Mesenchymal stem cell (in vitro differentiated cells and primary cell): ENCODE results near the gene RS1.

Experiments used
- DNase-seq: peaks from one replicate; pipeline ENCODE4 v3.0.0-alpha.2; 2013
- H2AFZ ChIP-seq: one replicate; pipeline ENCODE4 v1.6.1; 2013; ENCODE audit warnings: low read depth, mild to moderate bottlenecking, control low read depth, inconsistent platforms, low read length, moderate library complexity
- H2AK5ac ChIP-seq: 2 replicates; pipeline ENCODE4 v1.6.1; 2013; ENCODE audit warnings: low read length, moderate library complexity, mild to moderate bottlenecking, inconsistent platforms; ENCODE audit not compliant: severe bottlenecking
- H2BK120ac ChIP-seq: one replicate; pipeline ENCODE4 v1.6.1; 2013; ENCODE audit warnings: low read depth, mild to moderate bottlenecking, inconsistent platforms, low read length, moderate library complexity
- H2BK12ac ChIP-seq, 2 experiments: one replicate each; pipeline ENCODE4 v1.6.1; 2013; ENCODE audit warnings: inconsistent platforms in 2 of 2, low read length in 2 of 2, mild to moderate bottlenecking in 2 of 2, moderate library complexity in 2 of 2, control low read depth in 1 of 2
- H2BK15ac ChIP-seq: one replicate; pipeline ENCODE4 v1.6.1; 2013; ENCODE audit warnings: mild to moderate bottlenecking, low read depth, inconsistent platforms; ENCODE audit not compliant: poor library complexity, severe bottlenecking
- H2BK5ac ChIP-seq: 2 replicates; pipeline ENCODE4 v1.6.1; 2013; ENCODE audit warnings: low read depth, mild to moderate bottlenecking, low read length, control low read depth, inconsistent platforms; ENCODE audit not compliant: poor library complexity, severe bottlenecking
- H3K14ac ChIP-seq, 2 experiments: one replicate each; pipeline ENCODE4 v1.6.1; 2013; ENCODE audit warnings: inconsistent platforms in 2 of 2, low read length in 2 of 2, control low read depth in 1 of 2, mild to moderate bottlenecking in 1 of 2, moderate library complexity in 1 of 2
- H3K18ac ChIP-seq, 2 experiments: one replicate each; pipeline ENCODE4 v1.6.1; 2013; ENCODE audit warnings: inconsistent platforms in 2 of 2, low read length in 2 of 2, control low read depth in 1 of 2, low read depth in 1 of 2, mild to moderate bottlenecking in 1 of 2
- H3K23ac ChIP-seq, 2 experiments: one replicate each; pipeline ENCODE4 v1.6.1; 2013; ENCODE audit warnings: inconsistent platforms in 2 of 2, low read length in 2 of 2, mild to moderate bottlenecking in 2 of 2, moderate library complexity in 2 of 2, control low read depth in 1 of 2
- H3K27ac ChIP-seq: 2 replicates; pipeline ENCODE4 v1.5.1; 2013; ENCODE audit warnings: mild to moderate bottlenecking, moderate library complexity, low read length, control low read depth, inconsistent platforms; ENCODE audit not compliant: poor library complexity, severe bottlenecking
- H3K27me3 ChIP-seq, 2 experiments: 2 replicates each; pipeline versions ENCODE4 v1.6.1 to v1.7.0; 2013; ENCODE audit warnings: low read length in 2 of 2, mild to moderate bottlenecking in 2 of 2, moderate library complexity in 2 of 2, control low read depth in 1 of 2, inconsistent platforms in 1 of 2; ENCODE audit not compliant: control insufficient read depth in 1 of 2, insufficient read depth in 1 of 2
- H3K36me3 ChIP-seq, 2 experiments: 2 replicates each; pipeline versions ENCODE4 v1.6.1 to v1.7.0; 2013; ENCODE audit warnings: low read length in 2 of 2, control low read depth in 1 of 2, inconsistent platforms in 1 of 2, low read depth in 1 of 2, mild to moderate bottlenecking in 1 of 2; ENCODE audit not compliant: insufficient read depth in 2 of 2, control insufficient read depth in 1 of 2
- H3K4ac ChIP-seq, 2 experiments: one replicate each; pipeline ENCODE4 v1.6.1; 2013; ENCODE audit warnings: inconsistent platforms in 2 of 2, low read length in 2 of 2, mild to moderate bottlenecking in 2 of 2, moderate library complexity in 2 of 2, control low read depth in 1 of 2, low read depth in 1 of 2
- H3K4me1 ChIP-seq: 2 replicates; pipeline ENCODE4 v1.6.1; 2013; ENCODE audit warnings: low read depth, low read length, control low read depth; ENCODE audit not compliant: control insufficient read depth, insufficient read depth
- H3K4me2 ChIP-seq: 2 replicates; pipeline ENCODE4 v1.6.1; 2013; ENCODE audit warnings: low read length, mild to moderate bottlenecking, inconsistent platforms; ENCODE audit not compliant: poor library complexity, severe bottlenecking
- H3K4me3 ChIP-seq, 2 experiments: 2 replicates each; pipeline versions ENCODE4 v1.5.1 to v1.7.0; 2013; ENCODE audit warnings: low read length in 2 of 2, mild to moderate bottlenecking in 2 of 2, control low read depth in 1 of 2, low read depth in 1 of 2; ENCODE audit not compliant: insufficient read depth in 1 of 2
- H3K79me1 ChIP-seq: replicated peaks from 2 replicates; pipeline ENCODE4 v1.6.1; 2013; ENCODE audit warnings: mild to moderate bottlenecking, control low read depth, low read length, inconsistent platforms; ENCODE audit not compliant: poor library complexity, severe bottlenecking
- H3K9ac ChIP-seq: 2 replicates; pipeline ENCODE4 v1.7.0; 2013; ENCODE audit warnings: mild to moderate bottlenecking, low read length, moderate library complexity
- H3K9me3 ChIP-seq: 2 replicates; pipeline ENCODE4 v1.7.0; 2013; ENCODE audit warnings: mild to moderate bottlenecking, low read length; ENCODE audit not compliant: control insufficient read depth
- H4K8ac ChIP-seq: one replicate; pipeline ENCODE4 v1.6.1; 2013; ENCODE audit warnings: inconsistent platforms, mild to moderate bottlenecking, low read length, moderate library complexity
- H4K91ac ChIP-seq: one replicate; pipeline ENCODE4 v1.6.1; 2013; ENCODE audit warnings: mild to moderate bottlenecking, low read length, inconsistent platforms
- WGBS: methylation state at CpG from one replicate; pipeline ENCODE4 v1.1.7; 2013; ENCODE audit warnings: mixed read lengths; 5-methylcytosine and 5-hydroxymethylcytosine counted together

RS1 gene

DNA sequence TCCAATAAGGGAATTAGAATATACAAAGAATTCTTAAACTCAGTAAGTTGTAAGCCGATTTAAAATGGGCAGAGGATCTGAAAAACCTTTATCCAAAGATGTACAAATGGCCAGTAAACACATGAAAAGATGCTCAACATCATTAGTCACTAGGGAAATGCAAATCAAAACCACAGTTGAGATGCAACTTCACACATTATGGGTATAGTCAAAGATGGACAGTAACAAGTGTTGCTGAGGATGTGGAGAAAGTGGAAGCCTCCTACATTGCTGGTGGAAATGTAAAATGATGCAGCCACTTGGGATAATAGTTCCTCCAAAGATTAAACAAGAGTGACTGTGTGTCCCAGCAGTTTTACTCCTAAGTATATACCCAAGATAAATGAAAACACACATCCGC, 32.6 kb downstream of the RS1 start:
- Histone ChIP-seq H3K4me2 (no peak overlapping the region), H2AK5ac (no peak overlapping the region), H3K9me3 (no peaks in the 10 kb centered on the region), H3K36me3 (no peaks in the 10 kb centered on the region), H3K18ac (no peak overlapping the region), H2BK120ac (no peak overlapping the region), H3K23ac (no peak overlapping the region), H2BK15ac (no peak overlapping the region), H3K27me3 (no peaks in the 10 kb centered on the region), H2AFZ (no peak overlapping the region), H3K4me3 (no peak overlapping the region), H2BK12ac (no peak overlapping the region), H3K4me1 (no peaks in the 10 kb centered on the region), H4K91ac (no peak overlapping the region), H4K8ac (no peak overlapping the region), H3K9ac (no peak overlapping the region), H3K27ac (no peak overlapping the region), H3K4ac (no peak overlapping the region), H3K79me1 (no peaks in the 10 kb centered on the region), H3K14ac (no peak overlapping the region), H2BK5ac (no peak overlapping the region)
- WGBS, result no CpG with 5 or more reads among the region's 2 CpGs
- no peak for DNase-seq

- Histone ChIP-seq H3K79me1 (no peaks in the 10 kb centered on the region), H4K8ac (no peak overlapping the region), H3K4me2 (no peak overlapping the region), H3K27ac (no peak overlapping the region), H4K91ac (no peak overlapping the region), H2BK15ac (no peak overlapping the region), H3K9ac (no peak overlapping the region), H3K14ac (no peak overlapping the region), H3K23ac (no peak overlapping the region), H2BK5ac (no peak overlapping the region), H3K36me3 (no peaks in the 10 kb centered on the region), H3K4ac (no peak overlapping the region), H3K4me3 (no peak overlapping the region), H3K18ac (no peak overlapping the region), H2AK5ac (no peak overlapping the region), H2BK120ac (no peak overlapping the region), H3K9me3 (no peaks in the 10 kb centered on the region), H3K4me1 (no peaks in the 10 kb centered on the region), H3K27me3 (peaks cover 0 to 3% of the 10 kb centered on the region in 2 experiments), H2AFZ (no peak overlapping the region), H2BK12ac (no peak overlapping the region)
- no CpG with 5 or more reads among the region's 2 CpGs for WGBS
- DNase-seq, result no peak
Observed at GRCh38 chrX:18638398-18638797, 33.5 kb downstream of the RS1 start.

GRCh38 chrX:18630934-18631333, 41.0 kb downstream of the RS1 start:
- H2BK120ac ChIP-seq, result no peak overlapping the region
- H3K9me3 ChIP-seq, result no peaks in the 10 kb centered on the region
- over 99% methylated on average over 8 of the region's 8 CpGs for WGBS
- H3K27ac ChIP-seq, result no peak overlapping the region
- H3K4me2 ChIP-seq, result no peak overlapping the region
- H2BK12ac ChIP-seq, result no peak overlapping the region
- H2AK5ac ChIP-seq, result no peak overlapping the region
- no peak overlapping the region for H3K4me3 ChIP-seq
- no peak overlapping the region for H2BK15ac ChIP-seq
- no peak overlapping the region for H3K23ac ChIP-seq
- no peak overlapping the region for H4K91ac ChIP-seq
- peaks cover 0 to 3% of the 10 kb centered on the region in 2 experiments for H3K27me3 ChIP-seq
- H2AFZ ChIP-seq, result no peak overlapping the region
- no peak overlapping the region for H3K18ac ChIP-seq
- no peak overlapping the region for H2BK5ac ChIP-seq
- peaks cover 0 to 19% of the 10 kb centered on the region in 2 experiments for H3K36me3 ChIP-seq
- no peak overlapping the region for H3K4ac ChIP-seq
- no peak overlapping the region for H3K14ac ChIP-seq
- DNase-seq, result no peak
- no peak overlapping the region for H3K9ac ChIP-seq
- no peak overlapping the region for H4K8ac ChIP-seq
- H3K79me1 ChIP-seq, result no peaks in the 10 kb centered on the region
- no peaks in the 10 kb centered on the region for H3K4me1 ChIP-seq

DNA sequence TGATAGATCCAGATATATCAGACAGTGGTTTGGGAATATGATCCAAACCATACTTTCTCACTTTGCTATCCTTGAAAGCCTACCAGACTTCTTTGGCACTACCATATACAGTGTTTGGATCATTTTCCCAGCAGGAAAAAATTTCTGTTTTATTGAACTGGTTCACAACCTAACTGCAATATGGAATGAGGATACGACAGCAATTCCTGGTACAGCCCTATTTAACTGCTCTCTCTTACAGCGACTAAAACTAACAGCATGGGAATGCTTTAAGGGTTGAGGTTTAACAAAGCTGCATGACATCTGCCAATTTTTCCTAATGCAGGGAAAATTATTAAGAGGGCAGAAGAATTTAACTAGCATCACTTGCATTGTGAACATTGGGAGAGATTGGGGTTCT, 47.3 kb downstream of the RS1 start:
- Histone ChIP-seq H3K27me3 (no peaks in the 10 kb centered on the region), H3K9ac (no peak overlapping the region), H2BK15ac (no peak overlapping the region), H3K4me3 (no peak overlapping the region), H2BK12ac (no peak overlapping the region), H3K18ac (no peak overlapping the region), H2AFZ (no peak overlapping the region), H3K4me1 (no peaks in the 10 kb centered on the region), H4K8ac (no peak overlapping the region), H4K91ac (no peak overlapping the region), H2BK120ac (no peak overlapping the region), H3K4me2 (no peak overlapping the region), H3K14ac (no peak overlapping the region), H2BK5ac (no peak overlapping the region), H3K27ac (no peak overlapping the region), H2AK5ac (no peak overlapping the region), H3K4ac (no peak overlapping the region), H3K79me1 (no peaks in the 10 kb centered on the region), H3K23ac (no peak overlapping the region), H3K36me3 (peaks cover 0 to 20% of the 10 kb centered on the region in 2 experiments), H3K9me3 (no peaks in the 10 kb centered on the region)
- DNase-seq, result no peak
- WGBS, result 100% methylated on average over 1 of the region's 2 CpGs
